Lower leg skin (tissue), 3 donors: ENCODE results near the gene BOK.

Experiments used
- POLR2A ChIP-seq, 2 donors: fragments of 450-650 bp; IDR thresholded peaks; one replicate each; pipeline ENCODE4 v1.6.1; 2016 to 2017; ENCODE audit warnings: antibody characterized with exemption in 2 of 2, mild to moderate bottlenecking in 1 of 2, moderate library complexity in 1 of 2
- TF ChIP-seq, protein P1 (sequence below), 3 donors: fragments of 450-650 bp; IDR thresholded peaks; one replicate each; pipeline ENCODE4 v1.5.1; 2016; ENCODE audit warnings: antibody characterized with exemption in 3 of 3, mild to moderate bottlenecking in 3 of 3, moderate library complexity in 2 of 3

DNA sequence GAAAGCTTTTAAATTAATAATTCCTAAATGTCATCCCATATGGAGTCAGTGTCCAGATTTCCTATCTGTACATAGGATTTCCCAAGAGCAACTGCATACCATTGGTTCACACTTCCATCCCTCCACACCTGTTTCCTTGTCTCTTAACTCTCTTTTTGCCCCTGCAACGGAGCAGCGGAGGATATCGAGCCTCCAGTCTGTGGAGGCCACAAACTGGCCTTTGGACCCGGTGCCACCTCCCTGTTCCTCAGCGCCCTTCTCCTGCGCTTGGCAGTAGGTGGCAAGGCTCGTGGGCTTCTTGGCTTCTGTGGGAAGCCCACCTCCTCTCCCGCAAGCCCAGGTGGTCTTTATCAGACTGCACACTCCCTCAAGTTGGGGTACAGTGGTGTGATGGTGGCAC, 26.4 kb upstream of the BOK start:
- TF ChIP-seq, protein P1, sequence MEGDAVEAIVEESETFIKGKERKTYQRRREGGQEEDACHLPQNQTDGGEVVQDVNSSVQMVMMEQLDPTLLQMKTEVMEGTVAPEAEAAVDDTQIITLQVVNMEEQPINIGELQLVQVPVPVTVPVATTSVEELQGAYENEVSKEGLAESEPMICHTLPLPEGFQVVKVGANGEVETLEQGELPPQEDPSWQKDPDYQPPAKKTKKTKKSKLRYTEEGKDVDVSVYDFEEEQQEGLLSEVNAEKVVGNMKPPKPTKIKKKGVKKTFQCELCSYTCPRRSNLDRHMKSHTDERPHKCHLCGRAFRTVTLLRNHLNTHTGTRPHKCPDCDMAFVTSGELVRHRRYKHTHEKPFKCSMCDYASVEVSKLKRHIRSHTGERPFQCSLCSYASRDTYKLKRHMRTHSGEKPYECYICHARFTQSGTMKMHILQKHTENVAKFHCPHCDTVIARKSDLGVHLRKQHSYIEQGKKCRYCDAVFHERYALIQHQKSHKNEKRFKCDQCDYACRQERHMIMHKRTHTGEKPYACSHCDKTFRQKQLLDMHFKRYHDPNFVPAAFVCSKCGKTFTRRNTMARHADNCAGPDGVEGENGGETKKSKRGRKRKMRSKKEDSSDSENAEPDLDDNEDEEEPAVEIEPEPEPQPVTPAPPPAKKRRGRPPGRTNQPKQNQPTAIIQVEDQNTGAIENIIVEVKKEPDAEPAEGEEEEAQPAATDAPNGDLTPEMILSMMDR (IDR thresholded peaks at IDR 0.05), result no peak
- no peak for TF ChIP-seq POLR2A (IDR thresholded peaks at IDR 0.05)
